HepG2 (cell line): ENCODE measurements around the gene GRB7. TPM values are rescaled to one million over a fixed set of nuclear protein-coding genes. Genes with fewer than 3 reads are reported as not detected.

Experiments
- ARHGAP35 ChIP-seq: sonication (generic); formaldehyde crosslinking; IDR thresholded peaks from 2 replicates; pipeline ENCODE4 v1.9.0; 2022; ENCODE audit warnings: mild to moderate bottlenecking, inconsistent platforms, moderate library complexity, missing genetic modification reagents, borderline replicate concordance
- ASH2L ChIP-seq: fragments of 300-600, 200-600 bp; sonication (generic); IDR thresholded peaks from 2 replicates; pipeline ENCODE4 v1.7.0; 2017; ENCODE audit warnings: low read depth, mild to moderate bottlenecking, moderate library complexity, mixed read lengths, low read length; ENCODE audit not compliant: insufficient read length
- FOXP1 ChIP-seq, 2 experiments: fragments of 450-650 bp in 1 of 2; IDR thresholded peaks; 2 replicates each; pipeline ENCODE4 v1.6.1; 2017 to 2018; ENCODE audit warnings: antibody characterized with exemption in 1 of 2
- GATAD1 ChIP-seq: IDR thresholded peaks from 2 replicates; pipeline ENCODE4 v1.6.1; 2016; ENCODE audit warnings: missing genetic modification reagents, missing compliant biosample characterization
- HOXD1 ChIP-seq: sonication (generic); formaldehyde crosslinking; IDR thresholded peaks from 2 replicates; pipeline ENCODE4 v1.5.0; 2020; ENCODE audit warnings: missing genetic modification reagents
- MAX ChIP-seq: IDR thresholded peaks from 2 replicates; pipeline ENCODE4 v1.6.1; 2012; ENCODE audit warnings: inconsistent platforms
- PAX8 ChIP-seq: sonication (generic); formaldehyde crosslinking; IDR thresholded peaks from 2 replicates; pipeline ENCODE4 v1.8.0; 2022; ENCODE audit warnings: mild to moderate bottlenecking, missing genetic modification reagents, borderline replicate concordance
- SCMH1 ChIP-seq: sonication (generic); formaldehyde crosslinking; IDR thresholded peaks from 2 replicates; pipeline ENCODE4 v1.9.0; 2021; ENCODE audit warnings: missing genetic modification reagents, mild to moderate bottlenecking, borderline replicate concordance
- TERF1 ChIP-seq: sonication (generic); formaldehyde crosslinking; IDR thresholded peaks from 2 replicates; pipeline ENCODE4 v1.8.0; 2022; ENCODE audit warnings: mild to moderate bottlenecking, missing genetic modification reagents, moderate library complexity
- TIGD3 ChIP-seq: sonication (generic); formaldehyde crosslinking; IDR thresholded peaks from 2 replicates; pipeline ENCODE4 v1.5.1; 2020; ENCODE audit warnings: mild to moderate bottlenecking, missing genetic modification reagents, borderline replicate concordance
- ZBTB25 ChIP-seq: IDR thresholded peaks from 2 replicates; pipeline ENCODE4 v1.6.1; 2018; ENCODE audit warnings: missing genetic modification reagents
- ZGPAT ChIP-seq: IDR thresholded peaks from 2 replicates; pipeline ENCODE4 v1.6.1; 2016; ENCODE audit warnings: mild to moderate bottlenecking
- ZNF12 ChIP-seq: sonication (generic); formaldehyde crosslinking; IDR thresholded peaks from 2 replicates; pipeline ENCODE4 v1.5.0; 2020; ENCODE audit warnings: missing genetic modification reagents
- ZNF558 ChIP-seq: sonication (generic); formaldehyde crosslinking; IDR thresholded peaks from 2 replicates; pipeline ENCODE4 v1.9.0; 2022; ENCODE audit warnings: mild to moderate bottlenecking, missing genetic modification reagents, borderline replicate concordance
- ZNF609 ChIP-seq: sonication (generic); formaldehyde crosslinking; IDR thresholded peaks from 2 replicates; pipeline ENCODE4 v1.4.0; 2020; ENCODE audit warnings: mild to moderate bottlenecking, missing genetic modification reagents, borderline replicate concordance
- ZNF709 ChIP-seq: sonication (generic); formaldehyde crosslinking; IDR thresholded peaks from 2 replicates; pipeline ENCODE4 v1.5.0; 2020; ENCODE audit warnings: mild to moderate bottlenecking, missing genetic modification reagents
- ZNF816 ChIP-seq: sonication (generic); formaldehyde crosslinking; IDR thresholded peaks from 2 replicates; pipeline ENCODE4 v1.8.0; 2022; ENCODE audit warnings: missing genetic modification reagents, mild to moderate bottlenecking, borderline replicate concordance
- polyA plus RNA-seq, 8 experiments: library from polyadenylated mRNA; depleted of rRNA in 3 of 8; stranded (reverse) in 7 of 8; unstranded in 1 of 8; fragments of >200 nt; fragmentation: Illumina TruSeq in 4 of 8; extraction: Trizol in 4 of 8; gene quantifications; 2 replicates each; pipeline versions ENCODE4 v1.2.1 to v1.2.3, GENCODE V29; 2011 to 2016; ENCODE audit warnings: low read depth in 4 of 8, missing spikeins in 1 of 8, mixed read lengths in 1 of 8; ENCODE audit not compliant: insufficient read depth in 1 of 8
- total RNA-seq, 5 experiments: library from RNA; depleted of rRNA; stranded (reverse); fragments of >200 nt; fragmentation: Illumina TruSeq; extraction: Trizol; gene quantifications; 2 replicates each; pipeline ENCODE4 v1.2.3, GENCODE V29; 2016; ENCODE audit warnings: low read depth in 1 of 5

The GRB7 gene
- total and polyA plus RNA-seq, 2 of the 13 experiments (the other 11 are each of a cell fraction or from before 2014, with no cell fraction given), result 60.2 to 77.7 TPM

GRCh38 chr17:39737760-39738567 is at the start of gene GRB7 (continued):
- peak; percentile 25; the same call in 1 of the 2 replicates for TF ChIP-seq ZGPAT (CRISPR knock-in tag)
- TF ChIP-seq ZNF816 (CRISPR knock-in tag), result peak; percentile 38; the same call in 1 of the 2 replicates
- TF ChIP-seq ZNF12 (CRISPR knock-in tag), result no peak
- peak; percentile 58; the same call in 1 of the 2 replicates for TF ChIP-seq ZNF609 (CRISPR knock-in tag)
- TF ChIP-seq GATAD1 (CRISPR knock-in tag), result peak; percentile 44; the same call in 1 of the 2 replicates
- TF ChIP-seq ZNF558 (CRISPR knock-in tag), result no peak
- TF ChIP-seq TERF1 (CRISPR knock-in tag), result no peak
- no peak for TF ChIP-seq MAX
- peak; percentile 75; the same call in 1 of the 2 replicates for TF ChIP-seq ZNF709 (CRISPR knock-in tag)
- no peak for TF ChIP-seq FOXP1 (IDR thresholded peaks at IDR 0.05)
- TF ChIP-seq FOXP1 (CRISPR knock-in tag; IDR thresholded peaks at IDR 0.05), result no peak; the same call in 1 of the 2 replicates
- TF ChIP-seq PAX8 (CRISPR knock-in tag), result no peak; the same call in 1 of the 2 replicates
- TF ChIP-seq TIGD3 (CRISPR knock-in tag), result no peak
- peak; percentile 93 for TF ChIP-seq HOXD1 (CRISPR knock-in tag)
- TF ChIP-seq ASH2L, result no peak
- TF ChIP-seq ZBTB25 (CRISPR knock-in tag), result no peak
- TF ChIP-seq SCMH1, result no peak
- TF ChIP-seq ARHGAP35 (CRISPR knock-in tag), result peak; percentile 24; the same call in 1 of the 2 replicates
